C4-2B (cell line): ENCODE measurements around the gene TBX10.

Experiments used
- H3K27ac ChIP-seq: fragments of 450-650 bp; 2 replicates; pipeline ENCODE4 v1.5.1; 2017
- ZFX ChIP-seq: fragments of 450-650 bp; IDR thresholded peaks from 2 replicates; pipeline ENCODE4 v1.6.1; 2017
- TF ChIP-seq, protein P1 (sequence below): fragments of 450-650 bp; conservative IDR thresholded peaks from 2 replicates; pipeline ENCODE4 v1.5.1; 2017; ENCODE audit warnings: mild to moderate bottlenecking

Gene TBX10

DNA sequence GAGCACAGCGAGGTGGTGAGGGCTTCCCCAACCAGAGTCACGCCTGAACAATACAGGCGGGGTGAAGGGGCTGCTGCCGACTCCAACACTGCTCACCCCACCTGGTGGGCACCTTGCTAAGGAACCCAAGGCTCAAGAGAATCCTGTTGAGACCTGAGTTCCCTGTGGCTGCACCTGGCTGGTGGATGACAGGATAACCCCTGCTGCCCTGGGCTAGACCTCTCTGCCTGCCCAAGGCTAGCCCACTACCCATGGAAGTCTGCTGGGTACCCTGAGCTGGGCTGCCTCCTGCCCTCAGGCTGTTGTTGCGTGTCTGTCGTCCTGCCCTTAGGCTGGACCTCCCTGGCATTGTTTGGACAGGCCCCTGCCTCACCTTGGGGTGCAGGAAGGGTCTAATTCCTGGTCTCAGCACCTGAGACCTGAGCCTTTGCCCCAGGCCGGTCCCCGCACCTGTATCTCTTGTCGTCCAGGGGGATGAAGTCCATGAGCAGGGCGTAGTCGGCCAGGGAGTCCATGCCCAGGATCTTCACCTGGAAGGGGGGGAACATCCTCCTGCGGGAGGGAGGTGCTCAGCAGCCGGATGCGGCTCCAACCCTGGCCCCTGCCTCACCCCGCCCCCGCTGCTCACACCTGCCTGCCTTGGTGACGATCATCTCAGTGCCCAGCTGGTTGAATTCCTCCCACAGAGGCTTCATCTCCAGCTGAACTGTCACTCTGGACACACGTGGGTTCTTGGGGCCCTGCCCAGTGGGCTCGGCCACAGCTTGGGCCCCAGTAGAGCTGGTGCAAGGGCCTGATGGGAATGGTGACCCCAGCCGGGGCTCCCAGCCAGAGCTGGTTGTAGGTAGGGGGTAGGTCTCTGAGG, 5.0 kb downstream of the TBX10 start:
- peak overlapping the region; percentile 93 for H3K27ac ChIP-seq

DNA sequence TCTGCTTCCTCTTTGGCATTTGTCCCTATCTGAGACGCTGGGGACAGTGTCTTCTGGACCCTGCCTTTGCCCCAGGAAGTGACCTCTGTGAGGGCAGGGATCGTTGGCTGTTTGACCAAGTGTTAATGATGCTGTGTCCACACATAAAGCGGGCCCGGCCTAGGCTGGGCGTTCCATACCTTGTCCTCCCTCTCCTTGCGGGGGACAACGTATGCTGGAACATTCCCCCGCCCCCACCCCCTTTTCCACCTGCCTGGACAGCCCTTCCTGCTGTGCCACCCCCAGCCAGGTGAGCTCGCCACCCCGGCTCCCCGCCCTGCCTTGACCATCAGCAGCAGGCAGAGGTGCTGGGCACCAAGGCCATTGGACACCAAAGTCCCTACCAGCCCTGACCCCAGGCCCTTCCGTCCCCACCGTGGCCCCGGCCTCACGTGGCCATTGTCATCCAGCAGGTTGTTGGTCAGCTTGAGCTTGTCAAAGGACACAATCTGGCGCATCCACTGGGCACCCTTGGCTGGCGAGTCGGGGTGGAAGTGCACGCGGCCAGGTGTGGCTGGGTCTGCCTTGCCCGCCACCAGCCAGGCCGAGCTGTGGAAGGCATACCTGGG, 5.7 kb downstream of the TBX10 start:
- TF ChIP-seq, protein P1, sequence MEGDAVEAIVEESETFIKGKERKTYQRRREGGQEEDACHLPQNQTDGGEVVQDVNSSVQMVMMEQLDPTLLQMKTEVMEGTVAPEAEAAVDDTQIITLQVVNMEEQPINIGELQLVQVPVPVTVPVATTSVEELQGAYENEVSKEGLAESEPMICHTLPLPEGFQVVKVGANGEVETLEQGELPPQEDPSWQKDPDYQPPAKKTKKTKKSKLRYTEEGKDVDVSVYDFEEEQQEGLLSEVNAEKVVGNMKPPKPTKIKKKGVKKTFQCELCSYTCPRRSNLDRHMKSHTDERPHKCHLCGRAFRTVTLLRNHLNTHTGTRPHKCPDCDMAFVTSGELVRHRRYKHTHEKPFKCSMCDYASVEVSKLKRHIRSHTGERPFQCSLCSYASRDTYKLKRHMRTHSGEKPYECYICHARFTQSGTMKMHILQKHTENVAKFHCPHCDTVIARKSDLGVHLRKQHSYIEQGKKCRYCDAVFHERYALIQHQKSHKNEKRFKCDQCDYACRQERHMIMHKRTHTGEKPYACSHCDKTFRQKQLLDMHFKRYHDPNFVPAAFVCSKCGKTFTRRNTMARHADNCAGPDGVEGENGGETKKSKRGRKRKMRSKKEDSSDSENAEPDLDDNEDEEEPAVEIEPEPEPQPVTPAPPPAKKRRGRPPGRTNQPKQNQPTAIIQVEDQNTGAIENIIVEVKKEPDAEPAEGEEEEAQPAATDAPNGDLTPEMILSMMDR: no peak
- TF ChIP-seq ZFX: no peak
- peak overlapping the region; percentile 93 for H3K27ac ChIP-seq

More for the DNA sequence above, 5.0 kb downstream of the TBX10 start:
- TF ChIP-seq, protein P1: no peak
- no peak for TF ChIP-seq ZFX

DNA sequence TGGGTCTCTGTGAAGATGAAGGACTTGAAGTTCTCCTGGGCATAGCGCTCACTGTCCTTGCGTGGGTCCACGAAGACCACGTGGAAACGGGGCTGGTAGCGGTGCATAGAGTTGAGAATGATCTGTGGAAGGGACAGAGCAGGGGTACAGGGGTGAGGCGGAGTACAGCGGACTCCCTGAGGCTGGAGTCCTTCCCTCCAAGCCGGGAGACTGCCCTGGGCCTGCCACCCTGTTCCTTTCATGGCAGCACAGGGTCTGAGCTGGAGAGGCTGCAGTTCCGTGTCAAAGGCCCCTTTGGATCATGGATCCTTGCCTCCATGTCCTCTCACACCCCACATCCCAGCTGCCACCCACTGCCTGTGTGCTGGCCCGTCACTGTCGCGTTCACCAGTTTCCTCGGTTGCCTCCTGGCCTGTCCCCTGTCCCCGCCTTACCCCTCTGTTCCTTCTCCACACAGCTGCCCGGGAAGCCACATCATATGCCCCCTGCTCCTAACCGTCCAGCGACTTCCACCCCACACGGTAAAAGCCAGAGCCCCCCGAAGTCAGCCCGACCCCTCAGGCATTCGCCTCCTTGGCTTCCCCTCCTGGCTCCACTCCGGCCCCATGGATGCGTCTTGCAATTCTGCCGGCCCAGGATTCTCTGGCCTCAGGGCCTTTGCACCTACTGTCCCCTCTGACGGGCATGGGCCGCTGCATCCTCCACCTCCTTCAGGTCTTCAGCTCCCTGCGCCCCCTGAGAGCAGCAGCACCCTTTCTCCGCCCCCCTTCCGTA, 6.4 kb downstream of the TBX10 start:
- no peak for TF ChIP-seq ZFX
- TF ChIP-seq, protein P1: no peak
- peak overlapping the region; percentile 93 for H3K27ac ChIP-seq

DNA sequence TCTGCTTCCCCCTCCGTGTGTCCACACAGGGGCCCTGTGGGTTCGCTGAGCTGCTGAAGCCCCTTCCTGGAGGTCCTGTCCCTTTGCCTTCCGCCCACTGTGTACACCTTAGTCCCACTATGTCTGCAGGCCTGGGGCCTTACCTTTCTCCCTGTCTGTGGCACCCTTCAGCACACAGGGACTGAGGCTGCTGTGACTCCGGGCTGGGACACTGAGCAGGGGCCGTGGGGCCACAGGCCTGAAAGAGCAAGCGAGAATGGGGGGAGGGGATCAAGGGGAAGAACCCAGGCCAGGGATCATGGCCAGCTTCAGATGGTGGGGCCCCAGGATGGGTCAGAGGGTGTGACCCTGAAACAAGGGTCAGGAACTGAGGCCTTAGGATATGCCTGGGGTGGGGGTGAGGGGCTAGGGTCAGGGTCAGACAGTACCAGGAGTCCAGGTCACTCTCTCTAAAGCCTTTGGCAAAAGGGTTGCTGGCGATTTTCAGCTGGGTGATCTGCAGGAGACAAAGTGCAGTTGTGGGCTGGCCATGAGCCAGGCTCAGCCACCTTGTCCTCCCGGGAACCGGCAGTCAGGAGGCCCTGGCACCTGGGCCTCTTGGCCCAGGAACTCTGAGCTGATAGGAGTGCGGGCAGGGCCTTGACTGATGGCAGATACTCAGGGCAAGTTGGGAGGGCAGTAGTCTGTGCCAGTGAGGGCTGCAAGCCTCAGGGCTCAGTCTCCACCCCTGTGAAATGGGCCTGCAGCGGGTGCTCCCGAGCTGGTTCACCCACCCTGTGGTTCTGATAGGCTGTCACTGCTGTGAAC, 7.2 kb downstream of the TBX10 start:
- peak; percentile 52; the same call in 1 of the 2 replicates for TF ChIP-seq ZFX
- TF ChIP-seq, protein P1: no peak
- peak overlapping the region; percentile 93 for H3K27ac ChIP-seq

DNA sequence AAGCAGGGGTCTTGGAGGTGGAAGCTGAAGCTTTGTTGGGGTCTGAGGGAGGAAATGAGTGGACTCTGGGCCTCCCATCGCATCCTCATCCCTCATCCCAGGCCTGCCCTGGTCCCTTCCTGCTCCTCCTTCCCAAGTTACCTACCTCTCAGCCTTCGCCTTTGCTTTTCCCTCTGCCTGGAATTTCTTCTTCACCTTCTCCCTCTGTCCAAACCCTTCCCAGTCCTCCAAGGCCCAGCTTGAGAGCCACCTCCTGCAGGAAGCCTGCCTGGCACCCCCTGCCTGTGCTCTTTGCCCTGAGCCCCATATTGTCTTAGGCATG, 7.7 kb downstream of the TBX10 start:
- TF ChIP-seq, protein P1: no peak
- no peak for TF ChIP-seq ZFX
- peak overlapping the region; percentile 93 for H3K27ac ChIP-seq

DNA sequence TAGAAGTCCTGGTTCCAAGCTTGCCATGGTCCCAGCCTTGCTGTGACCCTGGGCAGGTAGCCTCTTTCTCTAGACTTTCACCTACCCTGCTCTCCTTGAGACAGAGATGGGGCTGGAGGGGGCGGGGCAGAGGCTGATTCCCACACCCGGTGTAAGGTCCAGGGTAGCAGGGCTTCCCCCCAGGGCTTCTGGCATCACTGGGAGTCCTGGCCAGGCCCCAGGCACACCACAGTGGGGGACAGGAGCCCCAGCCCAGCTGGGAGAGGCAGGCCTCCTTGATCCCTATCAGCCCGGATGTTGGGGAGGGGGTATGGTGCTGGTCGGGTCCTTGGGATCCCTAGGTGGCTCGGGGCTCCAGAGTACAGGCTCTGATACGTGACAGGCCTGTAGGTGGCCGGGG, 8.2 kb downstream of the TBX10 start:
- peak overlapping the region; percentile 93 for H3K27ac ChIP-seq
- TF ChIP-seq, protein P1: no peak
- no peak for TF ChIP-seq ZFX
